ENCODE data around the gene STK10. TPM values are rescaled to one million over a fixed set of nuclear protein-coding genes. Genes with fewer than 3 reads are reported as not detected.
"Not testable (repeated sequence)": the region's sequence is repeated elsewhere in the genome, so short reads cannot be mapped to it uniquely, and the experiment has no call there.

The STK10 gene
- total and polyA plus RNA-seq, 12 donors, result 5.6 to 22.3 (median 9.9) TPM

DNA sequence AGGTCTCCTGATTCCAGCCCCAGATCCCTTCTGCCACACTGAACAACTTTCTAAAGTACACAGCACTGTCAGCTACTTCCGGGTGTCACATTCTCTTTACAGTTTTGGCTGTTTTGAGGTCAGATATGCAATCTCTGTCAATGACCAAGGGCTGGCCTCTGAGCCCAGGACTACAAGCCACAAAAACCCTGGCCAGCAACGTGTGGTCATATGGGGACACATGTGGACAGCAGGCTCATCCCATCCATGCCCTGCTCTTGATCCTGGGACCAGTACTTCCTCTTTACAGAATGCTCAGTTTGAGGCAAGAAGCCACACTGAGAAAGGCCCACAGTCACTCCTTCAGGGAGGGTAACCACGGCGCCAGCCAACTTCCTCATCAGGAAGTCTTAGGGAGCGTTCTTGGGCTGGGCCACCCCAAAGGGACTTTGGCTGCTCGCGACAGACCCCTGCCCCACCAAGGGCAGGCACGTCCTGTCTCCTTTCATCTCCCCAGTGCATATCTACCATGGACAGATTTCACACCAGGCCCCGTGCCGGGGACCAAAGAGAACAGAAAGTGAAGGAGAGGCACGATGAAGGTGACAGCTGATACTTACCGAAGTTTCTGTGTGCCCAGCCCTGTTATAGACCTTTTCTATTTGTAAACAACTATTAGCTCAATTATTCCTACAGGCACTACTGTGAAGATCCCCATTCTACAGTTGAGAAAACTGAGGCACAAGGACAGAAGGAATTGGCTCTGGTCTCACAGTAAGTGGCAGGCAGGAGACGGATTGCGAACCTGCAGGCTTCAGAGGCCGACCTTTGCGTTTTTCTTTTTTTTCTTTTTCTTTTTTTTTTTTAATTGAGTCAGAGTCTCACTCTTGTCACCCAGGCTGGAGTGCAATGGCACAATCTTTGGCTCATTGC is 37.3 kb downstream of the STK10 start:
- Histone ChIP-seq H3K4me1 (peaks cover 0 to 78% (median 35%) of the 10 kb centered on the region in 9 donors), H3K27ac (peak overlapping the region in 8 of 10 donors; percentile 2 to 83 (median 29)), H3K27me3 (no peaks in the 10 kb centered on the region), H3K36me3 (peaks cover 0 to 76% (median 0%) of the 10 kb centered on the region in 9 donors), H3K4me3 (peak overlapping the region in 1 of 10 donors; percentile 13), H3K9me3 (no peaks in the 10 kb centered on the region)
- peak in 7 of 8 donors; percentile 61 to 82 (median 76) for ATAC-seq
- TF ChIP-seq, protein P1, sequence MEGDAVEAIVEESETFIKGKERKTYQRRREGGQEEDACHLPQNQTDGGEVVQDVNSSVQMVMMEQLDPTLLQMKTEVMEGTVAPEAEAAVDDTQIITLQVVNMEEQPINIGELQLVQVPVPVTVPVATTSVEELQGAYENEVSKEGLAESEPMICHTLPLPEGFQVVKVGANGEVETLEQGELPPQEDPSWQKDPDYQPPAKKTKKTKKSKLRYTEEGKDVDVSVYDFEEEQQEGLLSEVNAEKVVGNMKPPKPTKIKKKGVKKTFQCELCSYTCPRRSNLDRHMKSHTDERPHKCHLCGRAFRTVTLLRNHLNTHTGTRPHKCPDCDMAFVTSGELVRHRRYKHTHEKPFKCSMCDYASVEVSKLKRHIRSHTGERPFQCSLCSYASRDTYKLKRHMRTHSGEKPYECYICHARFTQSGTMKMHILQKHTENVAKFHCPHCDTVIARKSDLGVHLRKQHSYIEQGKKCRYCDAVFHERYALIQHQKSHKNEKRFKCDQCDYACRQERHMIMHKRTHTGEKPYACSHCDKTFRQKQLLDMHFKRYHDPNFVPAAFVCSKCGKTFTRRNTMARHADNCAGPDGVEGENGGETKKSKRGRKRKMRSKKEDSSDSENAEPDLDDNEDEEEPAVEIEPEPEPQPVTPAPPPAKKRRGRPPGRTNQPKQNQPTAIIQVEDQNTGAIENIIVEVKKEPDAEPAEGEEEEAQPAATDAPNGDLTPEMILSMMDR (IDR thresholded peaks at IDR 0.05), result no peak
- intact Hi-C loops (cut with DNase I), result loop anchor here in 2 of 10 donors (5.0 kb wide), 1 partner anchor 33 kb away; no protein-coding TSS in a partner anchor
- WGBS, 2 donors, result 58 to 65% methylated on average over 16 of the region's 16 CpGs
- peak; percentile 42 to 52 for DNase-seq

DNA sequence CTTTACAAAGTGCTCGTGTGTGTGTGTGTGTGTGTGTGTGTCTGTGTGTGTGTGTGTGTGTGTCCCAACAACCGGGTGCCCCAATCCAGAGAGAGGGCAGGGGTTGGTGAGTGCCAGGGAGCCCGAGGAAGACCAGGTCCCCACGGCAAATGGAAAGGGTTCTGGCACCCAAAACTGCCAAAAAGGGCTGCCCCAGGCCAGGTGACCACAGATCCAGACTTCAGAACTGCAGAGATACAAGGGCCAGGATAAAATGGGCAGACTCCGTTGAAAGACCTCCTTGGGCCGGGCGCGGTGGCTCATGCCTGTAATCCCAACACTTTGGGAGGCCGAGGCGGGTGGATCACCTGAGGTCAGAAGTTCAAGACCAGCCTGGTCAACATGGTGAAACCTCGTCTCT is 38.5 kb downstream of the STK10 start:
- ATAC-seq, H3K9me3 ChIP-seq, H3K27ac ChIP-seq, H3K4me3 ChIP-seq, H3K27me3 ChIP-seq, DNase-seq: not testable (repeated sequence)
- WGBS, 2 donors, result 92 to 96% methylated on average over 11 of the region's 11 CpGs
- peaks cover 0 to 65% (median 0%) of the 10 kb centered on the region in 9 donors for H3K36me3 ChIP-seq
- intact Hi-C loops (cut with DNase I), result loop anchor here in 1 of 10 donors (5.0 kb wide), 1 partner anchor 37 kb away; no protein-coding TSS in a partner anchor
- H3K4me1 ChIP-seq, result peaks cover 0 to 80% (median 35%) of the 10 kb centered on the region in 9 donors

DNA sequence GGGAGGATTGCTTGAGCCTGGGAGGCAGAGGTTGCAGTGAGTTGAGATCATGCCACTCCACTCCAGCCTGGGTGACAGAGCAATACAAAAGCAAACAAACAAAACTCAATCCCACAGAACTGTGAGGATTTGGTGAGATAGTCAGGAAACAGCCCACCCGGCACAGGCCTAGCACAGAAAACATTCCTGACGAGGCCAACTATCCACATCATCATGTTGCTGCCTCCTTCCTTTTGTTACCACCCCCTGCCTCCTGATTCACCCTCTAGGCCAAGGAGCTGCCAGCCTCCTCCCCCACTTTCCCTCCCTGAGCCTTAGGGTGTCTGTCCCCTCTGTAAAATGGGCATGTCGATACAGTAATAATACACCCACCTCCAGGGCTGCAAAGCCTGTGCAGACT is 39.0 kb downstream of the STK10 start:
- no peaks in the 10 kb centered on the region for H3K9me3 ChIP-seq
- no peak overlapping the region for H3K4me3 ChIP-seq
- TF ChIP-seq, protein P1 (IDR thresholded peaks at IDR 0.05), result no peak
- 76 to 86% methylated on average over 3 of the region's 3 CpGs for WGBS, 2 donors
- peaks cover 0 to 80% (median 35%) of the 10 kb centered on the region in 9 donors for H3K4me1 ChIP-seq
- H3K27me3 ChIP-seq, result no peaks in the 10 kb centered on the region
- H3K27ac ChIP-seq, result no peak overlapping the region
- no peak for DNase-seq
- ATAC-seq, result no peak
- intact Hi-C loops (cut with DNase I), result loop anchor here in 1 of 10 donors (5.0 kb wide), 1 partner anchor 37 kb away; no protein-coding TSS in a partner anchor
- H3K36me3 ChIP-seq, result peaks cover 0 to 60% (median 0%) of the 10 kb centered on the region in 9 donors

DNA sequence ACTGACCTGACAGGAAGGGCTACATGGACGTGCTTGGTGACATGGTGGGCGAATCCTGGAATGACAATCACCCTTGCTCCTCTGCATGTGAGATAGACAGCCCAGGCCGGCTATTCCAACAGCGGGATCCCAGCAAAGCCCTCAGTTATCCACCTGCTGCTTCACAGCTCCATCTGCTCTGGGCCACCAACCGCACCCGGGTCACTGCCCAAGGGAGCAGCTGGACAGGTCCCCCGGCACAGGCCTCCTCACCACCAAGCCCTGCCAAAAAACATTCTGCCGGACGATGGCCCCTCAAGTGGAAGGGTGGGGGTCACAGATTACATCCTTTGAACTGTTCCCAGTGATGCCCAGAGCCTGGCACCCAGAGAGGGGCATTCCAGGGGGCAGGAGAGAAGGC is 39.6 kb downstream of the STK10 start:
- Histone ChIP-seq H3K36me3 (peaks cover 0 to 54% (median 0%) of the 10 kb centered on the region in 9 donors), H3K9me3 (no peaks in the 10 kb centered on the region), H3K4me1 (peaks cover 0 to 78% (median 40%) of the 10 kb centered on the region in 9 donors), H3K27ac (no peak overlapping the region), H3K27me3 (no peaks in the 10 kb centered on the region), H3K4me3 (no peak overlapping the region)
- TF ChIP-seq, protein P1 (IDR thresholded peaks at IDR 0.05), result no peak
- DNase-seq (no peak), ATAC-seq (no peak)
- 83 to 89% methylated on average over 9 of the region's 9 CpGs for WGBS, 2 donors
- intact Hi-C loops (cut with DNase I), result loop anchor here in 1 of 10 donors (5.0 kb wide), 1 partner anchor 36 kb away; no protein-coding TSS in a partner anchor

Measured in heart right ventricle (tissue), 16 donors.